Endothelial cell of umbilical vein (primary cell): ENCODE data around the gene NEMP1. TPM values are rescaled to one million over a fixed set of nuclear protein-coding genes. Genes with fewer than 3 reads are reported as not detected.

Experiments used
- BruUV-seq: library from RNA; stranded (reverse); fragments of 400-500 nt; replicated peaks from 2 replicates; lab custom pipeline; 2021; lab: Mats Ljungman, UMichigan
- CTCF ChIA-PET: fragments of 300-600, 350-600 bp; sonication (Branson Sonifier 250); formaldehyde crosslinking; loops from one replicate; lab custom pipeline; 2021; ENCODE audit warnings: antibody characterized with exemption, inconsistent platforms; lab: Charles Lee
- POLR2A ChIA-PET: fragments of 300-600, 350-600 bp; sonication (Branson Sonifier 250); formaldehyde crosslinking; loops from one replicate; lab custom pipeline; 2021; ENCODE audit warnings: antibody characterized with exemption, inconsistent platforms; lab: Charles Lee
- DNase-seq: peaks from one replicate; pipeline ENCODE4 v3.0.0-alpha.2; 2011; ENCODE audit warnings: low read depth, low spot score
- FAIRE-seq: peaks from 2 replicates; lab custom pipeline; 2011; peaks lifted over from hg19 to GRCh38; lab: Jason Lieb, UNC
- H2AFZ ChIP-seq: 2 replicates; pipeline ENCODE4 v1.6.0; 2012; ENCODE audit warnings: low read depth, low read length, control low read depth, inconsistent platforms
- H3K27ac ChIP-seq: 2 replicates; pipeline ENCODE4 v1.5.1; 2011; ENCODE audit warnings: low read depth, mild to moderate bottlenecking, control low read depth, low read length, moderate library complexity; ENCODE audit not compliant: insufficient read depth
- H3K27me3 ChIP-seq, 2 experiments: 2 replicates each; pipeline versions ENCODE4 v1.6.0 to v1.6.1; 2011; ENCODE audit warnings: low read length in 2 of 2, mixed read lengths in 1 of 2; ENCODE audit not compliant: control insufficient read depth in 2 of 2, insufficient read depth in 2 of 2
- H3K36me3 ChIP-seq, 2 experiments: 2 replicates in 1 of 2; 3 replicates in 1 of 2; pipeline ENCODE4 v1.5.1; 2011; ENCODE audit warnings: low read length in 2 of 2, mild to moderate bottlenecking in 1 of 2, moderate library complexity in 1 of 2; ENCODE audit not compliant: control insufficient read depth in 2 of 2, insufficient read depth in 2 of 2; ENCODE audit errors: extremely low read depth in 1 of 2
- H3K4me1 ChIP-seq: 3 replicates; pipeline ENCODE4 v1.5.1; 2011; ENCODE audit warnings: mild to moderate bottlenecking, low read length; ENCODE audit not compliant: control insufficient read depth, insufficient read depth; ENCODE audit errors: extremely low read depth
- H3K4me2 ChIP-seq: 2 replicates; pipeline ENCODE4 v1.6.1; 2011; ENCODE audit warnings: low read length, control low read depth, mixed read lengths; ENCODE audit not compliant: insufficient read depth
- H3K4me3 ChIP-seq, 3 experiments: fragments of 200-600 bp in 1 of 3; sonication (generic), shearing (Covaris generic) in 1 of 3; replicated peaks in 1 of 3; 2 replicates each; pipeline ENCODE4 v1.5.1; 2011 to 2016; ENCODE audit warnings: control low read depth in 3 of 3, low read length in 3 of 3, mild to moderate bottlenecking in 2 of 3, inconsistent platforms in 1 of 3, low read depth in 1 of 3, moderate library complexity in 1 of 3; ENCODE audit not compliant: insufficient read depth in 1 of 3
- H3K79me2 ChIP-seq: 2 replicates; pipeline ENCODE4 v1.6.0; 2012; ENCODE audit warnings: low read length, inconsistent platforms; ENCODE audit not compliant: control insufficient read depth, insufficient read depth
- H3K9ac ChIP-seq: replicated peaks from 2 replicates; pipeline ENCODE3; 2011; ENCODE audit warnings: low read length, control low read depth; ENCODE audit not compliant: insufficient read depth; ENCODE audit errors: extremely low read depth
- H3K9me1 ChIP-seq: replicated peaks from 3 replicates; pipeline ENCODE4 v1.6.0; 2011; ENCODE audit warnings: mild to moderate bottlenecking, low read length; ENCODE audit not compliant: control insufficient read depth, insufficient read depth; ENCODE audit errors: extremely low read depth
- H3K9me3 ChIP-seq: replicated peaks from 2 replicates; pipeline ENCODE4 v1.5.1; 2012; ENCODE audit warnings: low read length, inconsistent platforms; ENCODE audit not compliant: control insufficient read depth, insufficient read depth
- H4K20me1 ChIP-seq: replicated peaks from 2 replicates; pipeline ENCODE3; 2011; ENCODE audit warnings: mild to moderate bottlenecking, low read length; ENCODE audit not compliant: control insufficient read depth, insufficient read depth; ENCODE audit errors: extremely low read depth
- CTCF ChIP-seq, 2 donors: IDR thresholded peaks; 1 replicate in 1 of 2; 2 replicates in 1 of 2; pipeline ENCODE4 v1.5.1; 2011; ENCODE audit warnings: low read length in 2 of 2, mild to moderate bottlenecking in 2 of 2, moderate library complexity in 2 of 2, control low read depth in 1 of 2, inconsistent platforms in 1 of 2, low read depth in 1 of 2; ENCODE audit not compliant: insufficient read depth in 1 of 2; ENCODE audit errors: extremely low read depth in 1 of 2
- FOS ChIP-seq: IDR thresholded peaks from 2 replicates; pipeline ENCODE4 v1.6.1; 2011; ENCODE audit warnings: mild to moderate bottlenecking, low read length, moderate library complexity, borderline replicate concordance; ENCODE audit not compliant: insufficient read depth
- POLR2A ChIP-seq: IDR thresholded peaks from 2 replicates; pipeline ENCODE4 v1.6.1; 2012; ENCODE audit warnings: low read depth, mild to moderate bottlenecking, control low read depth, low read length
- dilution Hi-C: fragments of 300-500 bp; cut with MboI; formaldehyde crosslinking; loops from one replicate; pipeline ENCODE4 v1.15.0; 2019; ENCODE audit warnings: low sequenced_read_pairs; ENCODE audit not compliant: extremely low pct_ligation_motif_present
- intact Hi-C: fragments of 100-400 bp; cut with micrococcal nuclease; formaldehyde crosslinking; loops from one replicate; pipeline ENCODE4 v1.10.0; 2022
- polyA plus RNA-seq, 4 experiments: library from polyadenylated mRNA; depleted of rRNA in 3 of 4; stranded (reverse) in 3 of 4; unstranded in 1 of 4; fragments of >200 nt; gene quantifications; 2 replicates each; pipeline versions ENCODE4 v1.2.1 to v1.2.3, GENCODE V29; 2011 to 2012; ENCODE audit warnings: missing spikeins in 1 of 4
- total RNA-seq: library from RNA; stranded (reverse); gene quantifications from 2 replicates; pipeline ENCODE4 v1.2.3, GENCODE V29; 2021

NEMP1 gene
- total and polyA plus RNA-seq, 2 donors (not counting 3 experiments of a cell fraction or from before 2014, with no cell fraction given), result 10.8 to 21.5 TPM

GRCh38 chr12:57087691-57088353 is 9.2 kb upstream of the NEMP1 start:
- CTCF ChIA-PET, result interaction anchor here (2.3 to 14.4 kb wide), 3 partner anchors 9 to 23 kb away, joined by 12 to 158 read pairs (median 122); partner anchors contain the start of genes NEMP1 and STAT6
- TF ChIP-seq CTCF (IDR thresholded peaks at IDR 0.05; ENCODE audit: extremely low read depth in 1 of 2, insufficient read depth in 1 of 2, low read depth in 1 of 2, low read length in 2 of 2) (no peak), FOS (peak; percentile 39), POLR2A (no peak)
- TSS peak; percentile 84 for BruUV-seq

More at GRCh38 chr12:57087691-57088353, 9.2 kb upstream of the NEMP1 start:
- Histone ChIP-seq H3K27me3 (no peaks in the 10 kb centered on the region), H4K20me1 (no peaks in the 10 kb centered on the region), H3K9me3 (no peaks in the 10 kb centered on the region), H3K9me1 (no peaks in the 10 kb centered on the region), H3K4me2 (peak overlapping the region; percentile 57), H3K36me3 (peaks cover 0 to 12% of the 10 kb centered on the region in 2 experiments), H2AFZ (peak overlapping the region; percentile 79), H3K27ac (peak overlapping the region; percentile 76), H3K4me3 (peak overlapping the region; percentile 36 to 70 (median 55)), H3K4me1 (peaks cover 16% of the 10 kb centered on the region), H3K9ac (peak overlapping the region; percentile 33), H3K79me2 (peaks cover 16% of the 10 kb centered on the region)
- intact Hi-C loops, result loop anchor here (1.0 to 5.0 kb wide), 3 partner anchors 10 to 401 kb away; partner anchors contain the start of genes NEMP1 and PTGES3
- FAIRE-seq, result peak; percentile 81
- DNase-seq, result peak; percentile 88
- dilution Hi-C loops, result no loop called here
- POLR2A ChIA-PET, result interaction anchor here (1.2 to 2.5 kb wide), 3 partner anchors 9 to 24 kb away, joined by 3 to 11 read pairs (median 7); partner anchors contain the start of genes NEMP1 and STAT6
